ENCODE measurements around the gene OR2AT4. TPM values are rescaled to one million over a fixed set of nuclear protein-coding genes. Genes with fewer than 3 reads are reported as not detected.

The OR2AT4 gene
- total and polyA plus RNA-seq, 4 donors = not detected

- H3K27me3 ChIP-seq (ENCODE audit: control insufficient read depth in 3 of 3, insufficient read depth in 3 of 3, low read length in 2 of 3) = peaks cover 0 to 2% (median 2%) of the 10 kb centered on the region in 3 donors
- H3K27ac ChIP-seq (ENCODE audit: low read depth in 1 of 2, low read length in 1 of 2) = no peak overlapping the region
- ATAC-seq (ENCODE audit: insufficient read depth, low FRiP score) = no peak
- H3K36me3 ChIP-seq (ENCODE audit: control insufficient read depth in 4 of 4, insufficient read depth in 4 of 4, low read length in 4 of 4) = no peaks in the 10 kb centered on the region
- WGBS, 2 donors = 35 to 49% methylated on average over 3 of the region's 3 CpGs
- peaks cover 0 to 14% (median 0%) of the 10 kb centered on the region in 5 donors for H3K4me1 ChIP-seq (ENCODE audit: control insufficient read depth in 5 of 5, insufficient read depth in 5 of 5, low read length in 5 of 5)
- no peak for DNase-seq
- no peak overlapping the region for H3K4me3 ChIP-seq
- H3K9ac ChIP-seq (ENCODE audit: insufficient read depth in 1 of 2, low read length in 2 of 2) = no peak overlapping the region
- H3K9me3 ChIP-seq (ENCODE audit: control insufficient read depth in 4 of 4, insufficient read depth in 3 of 4, low read length in 3 of 4) = no peaks in the 10 kb centered on the region
- no peak for TF ChIP-seq CTCF (IDR thresholded peaks at IDR 0.05; ENCODE audit: control extremely low read depth, extremely low read depth)
Observed at GRCh38 chr11:75144716-75145014, 48.0 kb upstream of the OR2AT4 start.

GRCh38 chr11:75143420-75143731 is 46.7 kb upstream of the OR2AT4 start:
- H3K4me1 ChIP-seq (ENCODE audit: control insufficient read depth in 5 of 5, insufficient read depth in 5 of 5, low read length in 5 of 5) = peaks cover 0 to 12% (median 0%) of the 10 kb centered on the region in 5 donors
- no peak overlapping the region for H3K9ac ChIP-seq (ENCODE audit: insufficient read depth in 1 of 2, low read length in 2 of 2)
- no peaks in the 10 kb centered on the region for H3K36me3 ChIP-seq (ENCODE audit: control insufficient read depth in 4 of 4, insufficient read depth in 4 of 4, low read length in 4 of 4)
- 37 to 48% methylated on average over 6 of the region's 6 CpGs for WGBS, 2 donors
- H3K27ac ChIP-seq (ENCODE audit: low read depth in 1 of 2, low read length in 1 of 2) = peak overlapping the region in 1 of 2 donors; percentile 15
- peaks cover 0 to 5% (median 2%) of the 10 kb centered on the region in 3 donors for H3K27me3 ChIP-seq (ENCODE audit: control insufficient read depth in 3 of 3, insufficient read depth in 3 of 3, low read length in 2 of 3)
- no peak for TF ChIP-seq CTCF (IDR thresholded peaks at IDR 0.05; ENCODE audit: control extremely low read depth, extremely low read depth)
- no peak for DNase-seq
- H3K9me3 ChIP-seq (ENCODE audit: control insufficient read depth in 4 of 4, insufficient read depth in 3 of 4, low read length in 3 of 4) = no peaks in the 10 kb centered on the region
- H3K4me3 ChIP-seq = no peak overlapping the region
- no peak for ATAC-seq (ENCODE audit: insufficient read depth, low FRiP score)

- peak; percentile 78 for ATAC-seq (ENCODE audit: insufficient read depth, low FRiP score)
- Histone ChIP-seq H3K9me3 (ENCODE audit: control insufficient read depth in 4 of 4, insufficient read depth in 3 of 4, low read length in 3 of 4) (no peaks in the 10 kb centered on the region), H3K4me3 (no peak overlapping the region), H3K27me3 (ENCODE audit: control insufficient read depth in 3 of 3, insufficient read depth in 3 of 3, low read length in 2 of 3) (peaks cover 0 to 7% (median 2%) of the 10 kb centered on the region in 3 donors), H3K9ac (ENCODE audit: insufficient read depth in 1 of 2, low read length in 2 of 2) (no peak overlapping the region), H3K36me3 (ENCODE audit: control insufficient read depth in 4 of 4, insufficient read depth in 4 of 4, low read length in 4 of 4) (no peaks in the 10 kb centered on the region), H3K4me1 (ENCODE audit: control insufficient read depth in 5 of 5, insufficient read depth in 5 of 5, low read length in 5 of 5) (peaks cover 0 to 12% (median 0%) of the 10 kb centered on the region in 5 donors), H3K27ac (ENCODE audit: low read depth in 1 of 2, low read length in 1 of 2) (peak overlapping the region in 1 of 2 donors; percentile 15)
- 41 to 44% methylated on average over 10 of the region's 10 CpGs for WGBS, 2 donors
- TF ChIP-seq CTCF (IDR thresholded peaks at IDR 0.05; ENCODE audit: control extremely low read depth, extremely low read depth) = no peak
- DNase-seq = peak in 2 of 3 donors; percentile 40 to 59
Observed at GRCh38 chr11:75142714-75143419, 46.2 kb upstream of the OR2AT4 start.

- DNase-seq (no peak), ATAC-seq (ENCODE audit: insufficient read depth, low FRiP score) (no peak)
- Histone ChIP-seq H3K27ac (ENCODE audit: low read depth in 1 of 2, low read length in 1 of 2) (no peak overlapping the region), H3K36me3 (ENCODE audit: control insufficient read depth in 4 of 4, insufficient read depth in 4 of 4, low read length in 4 of 4) (no peaks in the 10 kb centered on the region), H3K4me1 (ENCODE audit: control insufficient read depth in 5 of 5, insufficient read depth in 5 of 5, low read length in 5 of 5) (peaks cover 0 to 5% (median 0%) of the 10 kb centered on the region in 5 donors), H3K4me3 (no peak overlapping the region), H3K9me3 (ENCODE audit: control insufficient read depth in 4 of 4, insufficient read depth in 3 of 4, low read length in 3 of 4) (no peaks in the 10 kb centered on the region), H3K27me3 (ENCODE audit: control insufficient read depth in 3 of 3, insufficient read depth in 3 of 3, low read length in 2 of 3) (peaks cover 0 to 7% (median 4%) of the 10 kb centered on the region in 3 donors), H3K9ac (ENCODE audit: insufficient read depth in 1 of 2, low read length in 2 of 2) (no peak overlapping the region)
- TF ChIP-seq CTCF (IDR thresholded peaks at IDR 0.05; ENCODE audit: control extremely low read depth, extremely low read depth) = no peak
- WGBS, 2 donors = 58 to 65% methylated on average over 6 of the region's 6 CpGs
Observed at GRCh38 chr11:75141166-75141565, 44.5 kb upstream of the OR2AT4 start.

Measured in lung (tissue), 12 donors.